Breast epithelium (tissue), 3 donors: ENCODE measurements around the gene PCAT7.

Source experiments
- CTCF ChIP-seq, 3 donors: fragments of 450-650 bp; IDR thresholded peaks; one replicate each; pipeline ENCODE4 v1.5.1; 2016 to 2017; ENCODE audit warnings: antibody characterized with exemption in 3 of 3, mild to moderate bottlenecking in 3 of 3, moderate library complexity in 3 of 3
- POLR2AphosphoS5 ChIP-seq, 3 donors: sonication (generic); formaldehyde crosslinking; IDR thresholded peaks; one replicate each; pipeline ENCODE4 v1.6.1; 2017; ENCODE audit warnings: antibody characterized with exemption in 3 of 3

- TF ChIP-seq CTCF (IDR thresholded peaks at IDR 0.05) (no peak), POLR2AphosphoS5 (IDR thresholded peaks at IDR 0.05) (no peak)
Measured at GRCh38 chr9:94607423-94607691, 52.5 kb downstream of the PCAT7 start.
